Measurements from ENCODE around the gene TBRG1.
"Not testable (repeated sequence)": the region's sequence is repeated elsewhere in the genome, so short reads cannot be mapped to it uniquely, and the experiment has no call there.

The TBRG1 gene

DNA sequence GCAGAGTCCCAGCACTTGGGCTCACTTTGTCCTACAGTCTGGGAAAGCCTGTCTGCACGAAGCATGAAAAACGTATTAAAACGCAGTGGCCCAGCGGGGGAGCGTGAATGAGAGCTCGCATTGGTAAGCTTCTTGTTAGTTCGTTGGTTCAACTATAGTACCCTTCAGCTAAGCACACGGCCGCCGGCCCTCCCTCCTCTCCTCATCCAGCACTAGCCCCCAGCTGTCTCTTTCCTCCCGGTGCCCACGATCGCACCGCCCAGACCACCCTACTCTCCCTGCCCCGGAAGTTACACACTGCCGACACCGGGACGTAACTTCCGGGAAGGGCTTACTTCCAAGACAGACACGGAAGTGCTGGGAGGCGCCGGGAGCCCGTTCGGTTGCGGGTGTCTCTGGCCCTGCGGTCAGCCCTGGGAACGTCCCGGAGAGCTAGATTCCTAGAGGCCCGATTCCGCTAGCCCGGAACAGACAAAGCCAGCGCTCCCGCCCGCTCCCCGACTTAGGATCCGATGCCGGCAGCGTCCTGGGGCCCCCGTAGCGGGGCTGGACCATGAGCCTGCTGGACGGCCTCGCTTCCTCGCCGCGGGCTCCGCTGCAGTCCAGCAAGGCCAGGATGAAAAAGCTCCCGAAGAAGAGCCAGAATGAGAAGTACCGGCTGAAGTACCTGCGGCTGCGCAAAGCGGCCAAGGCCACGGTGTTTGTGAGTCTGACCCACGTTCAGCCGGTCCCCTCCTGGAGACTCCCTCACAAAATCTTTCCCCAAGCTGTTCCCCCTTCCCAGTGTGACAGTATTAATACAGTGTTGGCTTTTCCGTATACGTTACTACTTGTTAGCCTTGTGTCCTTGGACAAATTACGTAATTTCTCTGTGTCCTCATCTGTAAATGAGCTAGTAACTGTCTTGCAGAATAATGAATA lies at the start of gene TBRG1:
TBRG1 (plus strand) TSS at position 334 of the 921 bp plus-strand sequence; CDS start at position 554, 220 bp downstream.
- peak; percentile 79 to 96 (median 90) for DNase-seq

- no peak for DNase-seq
Measured at GRCh38 chr11:124577716-124578427, 44.8 kb upstream of the TBRG1 start.

- DNase-seq = no peak
Measured at GRCh38 chr11:124578761-124579160, 43.9 kb upstream of the TBRG1 start.

DNA sequence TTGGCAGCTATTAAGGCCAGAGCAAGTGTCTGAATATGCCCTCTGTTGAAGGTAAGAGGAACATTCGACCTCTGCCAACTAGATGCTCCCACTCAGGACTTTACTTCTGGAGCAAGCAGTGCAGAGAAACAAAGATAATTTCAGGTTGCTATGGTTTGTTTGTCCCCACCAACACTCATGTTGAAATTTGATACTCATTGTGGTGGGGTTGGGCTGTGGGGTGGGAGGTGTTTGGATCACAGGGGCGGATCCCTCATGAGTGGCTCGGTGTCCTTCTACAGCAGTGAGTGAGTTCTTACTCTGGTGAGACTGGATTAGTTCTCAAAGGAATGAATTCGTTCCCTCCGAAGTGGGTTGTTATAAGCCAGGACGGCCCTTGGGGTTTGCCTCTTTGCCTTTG lies 40.8 kb upstream of the TBRG1 start:
- DNase-seq = peak in 1 of 3 experiments; percentile 39

DNA sequence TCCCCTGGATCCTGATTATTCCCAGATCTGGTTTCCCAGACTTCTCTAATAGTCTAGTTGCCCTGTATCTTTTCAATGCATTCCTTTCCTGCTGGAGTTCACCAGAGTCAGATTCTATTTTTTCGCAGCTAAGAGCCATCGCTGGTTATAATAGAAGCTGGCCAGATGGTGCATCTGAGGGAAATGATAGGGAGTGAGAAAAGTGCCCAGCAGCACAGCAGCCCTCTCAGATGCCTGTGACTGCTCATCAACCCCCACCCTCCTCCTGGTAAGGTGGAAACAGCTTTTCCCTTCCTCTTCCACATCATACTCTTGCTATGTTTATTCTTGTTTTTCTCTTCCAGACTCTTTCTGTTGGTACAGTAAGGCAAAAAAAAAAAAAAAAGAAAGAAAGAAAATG lies 40.1 kb upstream of the TBRG1 start:
- DNase-seq = peak in 1 of 3 experiments; percentile 26

DNA sequence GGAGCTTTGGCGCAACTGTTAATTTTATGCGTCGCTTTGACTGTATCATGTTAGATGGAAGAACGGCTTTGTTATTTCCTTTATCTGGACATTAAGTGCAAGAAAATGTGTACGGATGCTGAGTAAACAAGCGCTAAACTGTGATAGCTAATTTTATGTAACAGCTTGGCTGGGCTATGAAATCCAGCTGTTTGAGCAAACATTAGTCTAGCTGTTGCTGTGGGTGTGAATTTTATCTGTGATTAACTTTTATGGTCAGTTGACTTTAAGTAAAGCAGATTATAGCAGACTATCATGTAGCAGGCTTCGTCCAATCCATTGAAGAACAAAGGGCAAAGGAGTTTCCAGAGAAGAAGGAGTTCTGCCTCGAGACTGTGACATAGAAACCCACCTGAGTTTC lies 38.9 kb upstream of the TBRG1 start:
- peak in 2 of 3 experiments; percentile 50 to 85 for DNase-seq

GRCh38 chr11:124584681-124585372 lies 37.8 kb upstream of the TBRG1 start:
- DNase-seq = no peak

DNA sequence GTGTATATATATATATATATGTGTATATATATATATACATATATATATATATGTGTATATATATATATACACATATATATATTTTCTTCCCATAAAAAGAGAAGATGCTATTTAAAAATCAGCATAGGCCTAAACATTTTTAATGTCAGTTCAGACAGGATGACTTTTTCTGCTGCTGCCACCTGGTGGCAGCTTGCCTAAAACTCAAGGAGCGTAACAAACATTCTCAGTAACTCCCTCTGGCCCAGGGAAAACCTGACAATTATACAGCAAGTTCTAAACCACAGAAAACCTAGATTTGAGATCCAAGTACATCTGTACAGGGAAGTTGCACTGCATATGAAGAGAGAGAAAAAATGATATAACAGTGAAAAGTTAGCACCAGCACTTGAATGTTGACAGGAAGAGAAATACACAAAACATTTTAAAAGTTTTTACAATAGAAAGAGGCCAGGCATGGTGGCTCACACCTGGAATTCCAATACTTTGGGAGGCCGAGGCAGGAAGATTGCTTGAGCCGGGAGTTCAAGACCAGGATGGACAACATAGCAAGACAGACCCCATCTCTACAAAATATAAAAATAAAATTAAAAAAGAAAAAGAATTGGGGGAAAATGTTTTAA lies 36.3 kb upstream of the TBRG1 start:
- DNase-seq = peak; percentile 33 to 79 (median 46)

DNA sequence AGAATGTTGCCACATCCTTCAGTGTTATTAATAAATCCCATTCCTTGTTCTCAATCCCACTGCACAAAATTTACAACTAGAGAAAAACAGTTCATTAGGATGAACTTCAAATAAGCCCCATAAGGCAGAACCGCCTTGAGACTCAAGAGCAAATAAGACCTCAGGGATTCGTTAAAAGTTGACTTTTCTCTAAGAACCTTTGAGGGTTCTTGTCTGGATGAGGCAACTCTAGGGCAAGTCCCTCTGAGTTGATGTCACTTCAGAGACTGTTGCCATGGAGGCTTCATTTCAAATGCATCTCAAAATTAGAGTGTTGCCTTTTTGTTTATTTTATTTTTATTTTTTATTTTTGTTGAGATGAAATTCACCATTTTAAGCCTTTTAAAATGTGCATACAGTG lies 31.2 kb upstream of the TBRG1 start:
- DNase-seq = no peak

GRCh38 chr11:124592627-124593026 lies 30.0 kb upstream of the TBRG1 start:
- DNase-seq = no peak

DNA sequence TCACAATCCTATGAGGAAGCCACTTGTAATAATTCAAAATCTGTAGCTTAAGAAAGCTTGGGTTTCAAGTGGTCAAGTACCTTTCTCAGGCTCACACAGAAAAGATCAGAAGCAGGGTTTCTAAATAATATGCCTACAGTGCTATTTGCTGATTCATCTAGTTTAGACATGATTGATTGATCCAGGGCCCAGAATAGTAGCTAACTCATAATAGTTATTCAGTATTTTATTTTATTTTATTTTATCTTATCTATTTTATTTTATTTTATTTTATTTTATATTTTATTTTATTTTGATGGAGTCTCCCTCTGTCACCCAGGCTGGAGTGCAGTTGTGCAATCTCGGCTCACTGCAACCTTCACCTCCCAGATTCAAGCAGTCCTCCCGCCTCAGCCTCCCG lies 27.4 kb upstream of the TBRG1 start:
- no peak for DNase-seq

- no peak for DNase-seq
Measured at GRCh38 chr11:124597626-124598025, 25.0 kb upstream of the TBRG1 start.

GRCh38 chr11:124600621-124601320 lies 21.9 kb upstream of the TBRG1 start:
- peak in 1 of 3 experiments; percentile 61 for DNase-seq

DNA sequence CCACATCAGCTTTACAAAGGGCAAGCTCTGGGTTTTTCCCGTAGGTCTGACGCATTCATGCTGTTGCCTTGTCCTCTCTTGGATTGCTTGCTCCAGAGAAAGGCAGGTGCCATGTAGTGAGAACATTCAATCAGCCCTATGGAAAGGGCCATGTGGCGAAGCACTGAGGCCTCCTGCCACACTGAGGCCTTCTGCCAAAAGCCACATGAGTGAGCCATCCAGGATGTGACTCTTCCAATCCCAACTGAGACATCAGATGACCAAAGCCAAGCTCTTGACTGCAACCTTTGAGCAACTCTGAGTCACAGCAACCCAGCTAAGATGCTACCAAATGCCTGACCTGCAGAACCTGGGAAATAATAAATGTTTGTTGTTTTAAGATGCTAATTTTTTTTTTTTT lies 20.5 kb upstream of the TBRG1 start:
- DNase-seq = no peak

DNA sequence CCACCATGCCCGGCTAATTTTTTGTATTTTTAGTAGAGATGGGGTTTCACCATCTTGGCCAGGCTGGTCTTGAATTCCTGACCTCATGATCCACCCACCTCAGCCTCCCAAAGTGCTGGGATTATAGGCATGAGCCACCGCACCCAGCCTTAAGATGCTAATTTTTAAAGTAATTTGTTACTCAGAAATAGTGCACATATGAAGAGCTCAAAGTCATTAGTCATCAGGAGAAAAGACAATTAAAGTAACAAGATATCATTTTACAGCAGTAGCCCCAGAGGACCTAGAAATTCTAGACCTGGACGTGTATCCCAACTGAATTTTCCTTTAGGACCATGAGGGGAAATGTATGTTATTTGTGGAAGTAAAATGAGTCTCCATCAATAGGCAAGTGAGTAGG lies 19.9 kb upstream of the TBRG1 start:
- DNase-seq = not testable (repeated sequence)

GRCh38 chr11:124605719-124606118 lies 16.9 kb upstream of the TBRG1 start:
- DNase-seq = no peak

DNA sequence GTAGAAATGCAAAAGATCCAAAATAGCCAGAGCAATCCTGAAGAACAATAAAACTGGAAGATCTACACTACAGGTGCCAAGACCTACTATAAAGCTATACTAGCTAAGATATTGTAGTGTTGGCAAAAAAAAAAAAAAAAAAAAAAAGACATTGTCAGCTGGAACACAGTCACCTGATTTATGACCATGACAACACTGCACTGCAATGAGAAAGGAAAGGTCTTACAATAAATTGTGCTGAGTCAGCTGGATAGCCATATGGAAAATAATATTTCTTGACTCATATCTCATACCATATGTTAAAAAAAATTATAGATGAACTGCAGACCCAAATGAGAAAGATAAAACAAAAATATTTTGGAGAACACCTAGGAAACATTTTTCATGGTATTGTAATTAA lies 14.5 kb upstream of the TBRG1 start:
- DNase-seq = peak in 1 of 3 experiments; percentile 62

DNA sequence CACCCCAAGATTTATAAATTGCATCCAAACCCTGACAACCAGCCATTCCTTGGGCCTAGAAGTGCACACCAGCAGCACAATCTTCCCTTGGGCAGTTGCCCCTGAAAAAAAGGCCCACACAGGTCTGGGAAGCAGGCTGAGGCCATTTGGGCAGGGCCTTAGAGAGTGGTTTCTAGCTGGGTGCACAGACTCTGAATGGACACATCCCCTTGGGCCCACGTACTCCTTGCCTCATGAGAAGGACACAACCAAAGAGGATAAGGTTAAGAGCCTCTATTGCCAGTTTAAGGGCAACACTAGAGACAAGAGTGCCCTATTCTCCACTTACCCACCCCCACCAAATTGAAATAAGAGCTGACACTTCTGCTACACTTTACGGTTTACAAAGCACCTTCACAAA lies 12.4 kb upstream of the TBRG1 start:
- no peak for DNase-seq

GRCh38 chr11:124611064-124611463 lies 11.6 kb upstream of the TBRG1 start, which contains the start of gene PANX3:
Gene PANX3, plus strand, starts transcription at chr11:124611428. Its CDS starts 129 bp downstream, at chr11:124611557.
- no peak for DNase-seq

GRCh38 chr11:124612045-124612444 lies 10.6 kb upstream of the TBRG1 start:
- peak in 1 of 3 experiments; percentile 57 for DNase-seq

DNA sequence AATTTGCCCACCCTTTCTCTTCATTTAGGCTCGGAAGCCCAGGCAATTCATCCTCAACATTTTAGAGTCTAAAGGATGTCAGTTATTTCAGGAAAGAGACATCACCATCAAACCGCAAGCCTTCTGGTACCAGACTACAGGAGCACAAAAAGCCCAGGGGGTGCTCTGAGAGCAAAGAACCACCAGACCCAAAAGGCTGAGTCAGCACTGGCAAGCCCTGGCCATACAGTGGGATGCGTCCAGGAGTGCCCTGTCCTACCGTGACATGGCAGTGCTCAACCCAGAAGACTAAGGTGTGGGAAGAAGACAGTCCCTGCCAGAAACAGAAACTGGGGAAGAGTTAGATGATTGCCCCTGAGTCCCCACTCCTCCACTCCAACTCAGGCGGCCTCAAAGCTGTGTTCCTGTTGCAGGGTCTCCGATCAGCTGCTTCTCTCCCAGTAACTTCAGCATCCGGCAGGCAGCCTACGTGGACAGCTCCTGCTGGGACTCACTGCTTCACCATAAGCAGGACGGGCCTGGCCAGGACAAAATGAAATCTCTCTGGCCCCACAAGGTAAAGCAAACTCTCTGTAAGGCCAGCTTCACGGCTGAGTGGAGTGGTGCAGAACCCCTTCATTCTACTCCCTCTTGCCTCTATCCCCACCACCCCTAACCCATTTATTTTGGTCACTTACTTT lies 10.0 kb upstream of the TBRG1 start:
- no peak for DNase-seq
